GM21825 (cell line): Measurements from ENCODE around the gene PSMD3.
"Not testable (repeated sequence)": the region's sequence is repeated elsewhere in the genome, so short reads cannot be mapped to it uniquely, and the experiment has no call there.

Experiments
- ATAC-seq: cut with Tn5 transposase; IDR thresholded peaks from one replicate; pipeline ENCODE4 v1.9.1; 2021; ENCODE audit warnings: mild to moderate bottlenecking, moderate library complexity; ENCODE audit not compliant: unreplicated experiment

The PSMD3 gene

DNA sequence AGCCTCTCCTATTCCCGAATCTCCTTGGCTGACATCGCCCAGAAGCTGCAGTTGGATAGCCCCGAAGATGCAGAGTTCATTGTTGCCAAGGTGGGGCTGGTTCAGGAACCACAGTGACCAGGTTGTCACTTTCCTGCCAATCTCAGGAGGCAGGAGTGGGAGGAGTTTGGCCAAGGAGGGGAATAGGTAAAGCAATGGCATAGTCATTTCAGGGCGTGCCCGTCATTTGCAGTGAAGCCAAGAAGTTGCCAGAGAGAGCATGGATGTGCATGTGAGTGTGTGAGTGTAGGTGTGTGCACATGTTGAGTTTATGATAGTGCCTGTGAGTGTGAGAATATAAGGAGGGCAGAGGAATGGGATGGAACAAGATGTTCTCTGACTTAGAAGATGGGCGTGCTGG lies 14.8 kb downstream of the PSMD3 start:
- ATAC-seq, result no peak

DNA sequence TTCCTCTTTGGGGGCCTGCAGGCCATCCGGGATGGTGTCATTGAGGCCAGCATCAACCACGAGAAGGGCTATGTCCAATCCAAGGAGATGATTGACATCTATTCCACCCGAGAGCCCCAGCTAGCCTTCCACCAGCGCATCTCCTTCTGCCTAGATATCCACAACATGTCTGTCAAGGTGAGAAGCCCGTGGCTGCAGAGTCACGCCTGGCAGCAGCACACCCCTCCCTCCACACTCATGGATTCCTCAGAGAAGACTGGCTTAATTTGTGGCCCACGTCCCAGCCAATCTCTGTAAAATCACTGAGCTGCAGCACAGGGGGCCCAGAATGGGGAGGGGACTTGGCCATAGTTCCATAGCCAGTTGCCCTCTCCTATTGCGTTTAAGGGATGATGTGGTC lies 15.6 kb downstream of the PSMD3 start:
- ATAC-seq, result no peak

DNA sequence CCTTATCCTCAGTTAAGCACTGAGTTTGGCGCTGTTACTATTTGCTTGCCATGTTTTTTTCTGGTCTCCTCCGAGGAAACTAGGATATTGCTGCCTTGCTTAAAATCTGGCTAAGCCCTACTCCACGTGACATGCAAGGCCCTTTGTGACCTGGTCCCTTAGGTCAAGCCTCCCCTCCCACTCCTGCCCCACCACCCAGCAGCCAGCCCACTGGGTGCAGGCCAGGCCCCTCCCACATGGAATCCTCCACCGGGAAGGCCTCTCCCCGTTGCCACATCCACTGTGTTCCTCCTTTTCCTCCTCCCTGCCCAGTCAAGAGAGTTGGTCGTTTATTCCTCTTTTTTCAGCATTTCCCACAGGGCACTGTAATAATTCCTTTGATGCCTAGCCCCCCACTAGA lies 16.2 kb downstream of the PSMD3 start:
- ATAC-seq, result no peak

DNA sequence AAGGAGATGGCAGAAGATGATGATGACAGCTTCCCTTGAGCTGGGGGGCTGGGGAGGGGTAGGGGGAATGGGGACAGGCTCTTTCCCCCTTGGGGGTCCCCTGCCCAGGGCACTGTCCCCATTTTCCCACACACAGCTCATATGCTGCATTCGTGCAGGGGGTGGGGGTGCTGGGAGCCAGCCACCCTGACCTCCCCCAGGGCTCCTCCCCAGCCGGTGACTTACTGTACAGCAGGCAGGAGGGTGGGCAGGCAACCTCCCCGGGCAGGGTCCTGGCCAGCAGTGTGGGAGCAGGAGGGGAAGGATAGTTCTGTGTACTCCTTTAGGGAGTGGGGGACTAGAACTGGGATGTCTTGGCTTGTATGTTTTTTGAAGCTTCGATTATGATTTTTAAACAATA lies 16.9 kb downstream of the PSMD3 start:
- ATAC-seq, result no peak

DNA sequence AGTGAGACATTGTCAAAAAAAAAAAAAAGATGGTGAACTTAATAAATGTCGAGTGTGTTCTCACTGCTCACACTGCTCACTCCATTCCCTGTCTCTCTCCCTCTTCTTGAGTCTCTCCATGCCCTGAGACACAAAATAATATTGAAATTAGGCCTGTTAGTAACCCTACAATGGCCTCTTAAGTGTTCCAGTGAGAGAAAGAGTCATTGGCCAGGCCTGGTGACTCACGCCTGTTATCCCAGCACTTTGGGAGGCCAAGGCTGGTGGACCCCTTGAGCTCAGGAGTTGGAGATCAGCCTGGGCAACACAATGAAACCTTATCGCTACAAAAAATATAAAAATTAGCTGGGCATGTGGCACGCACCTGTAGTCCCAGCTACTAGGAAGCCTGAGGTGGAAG lies 18.5 kb downstream of the PSMD3 start:
- ATAC-seq, result no peak

DNA sequence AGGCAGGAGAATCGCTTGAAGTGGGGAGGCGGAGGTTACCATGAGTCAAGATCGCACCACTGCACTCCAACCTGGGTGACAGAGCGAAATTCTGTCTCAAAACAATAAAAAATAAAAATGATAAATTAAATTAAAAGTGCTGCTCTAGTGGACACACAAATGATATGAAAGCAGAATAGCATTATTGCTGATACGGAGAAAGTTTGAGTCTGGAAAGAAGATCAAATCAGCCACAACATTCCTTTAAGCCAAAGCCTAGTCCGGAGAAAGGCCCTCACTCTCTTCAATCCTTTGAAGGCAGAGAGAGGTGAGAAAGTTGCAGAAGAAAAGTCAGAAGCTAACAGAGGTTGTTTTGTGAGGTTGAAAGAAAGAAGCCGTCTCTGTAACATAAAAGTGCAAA lies 19.6 kb downstream of the PSMD3 start:
- ATAC-seq, result no peak

DNA sequence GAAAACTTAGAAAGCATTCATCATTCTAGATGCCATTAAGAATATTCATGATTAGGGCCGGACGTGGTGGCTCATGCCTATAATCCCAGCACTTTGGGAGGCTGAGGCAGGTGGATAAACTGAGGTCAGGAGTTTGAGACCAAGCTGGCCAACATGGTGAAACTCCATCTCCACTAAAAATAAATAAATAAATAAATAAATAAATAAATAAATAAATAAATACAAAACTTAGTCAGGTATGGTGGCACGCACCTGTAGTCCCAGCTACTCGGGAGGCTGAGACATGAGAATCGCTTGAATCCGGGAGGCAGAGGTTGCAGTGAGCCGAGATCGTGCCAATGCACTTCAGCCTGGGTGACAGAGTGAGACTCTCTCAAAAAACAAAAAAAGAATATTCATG lies 20.7 kb downstream of the PSMD3 start:
- ATAC-seq, result not testable (repeated sequence)

DNA sequence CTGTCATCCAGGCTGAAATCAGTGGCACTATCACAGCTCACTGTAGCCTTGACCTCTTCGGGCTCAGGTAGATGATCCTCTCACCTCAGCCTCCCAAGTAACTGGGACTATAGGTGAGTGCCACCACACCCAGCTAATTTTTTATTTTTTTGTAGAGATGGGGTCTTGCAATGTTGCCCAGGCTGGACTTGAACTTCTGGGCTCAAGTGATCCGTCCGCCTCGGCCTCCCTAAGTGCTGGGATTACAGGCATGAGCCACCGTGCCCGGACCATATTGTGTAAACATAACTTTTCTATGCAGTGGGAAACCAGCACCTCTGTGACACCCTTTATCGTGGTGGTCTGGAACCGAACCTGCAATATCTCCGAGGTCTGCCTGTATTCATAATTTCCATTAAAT lies 23.5 kb downstream of the PSMD3 start:
- no peak for ATAC-seq

DNA sequence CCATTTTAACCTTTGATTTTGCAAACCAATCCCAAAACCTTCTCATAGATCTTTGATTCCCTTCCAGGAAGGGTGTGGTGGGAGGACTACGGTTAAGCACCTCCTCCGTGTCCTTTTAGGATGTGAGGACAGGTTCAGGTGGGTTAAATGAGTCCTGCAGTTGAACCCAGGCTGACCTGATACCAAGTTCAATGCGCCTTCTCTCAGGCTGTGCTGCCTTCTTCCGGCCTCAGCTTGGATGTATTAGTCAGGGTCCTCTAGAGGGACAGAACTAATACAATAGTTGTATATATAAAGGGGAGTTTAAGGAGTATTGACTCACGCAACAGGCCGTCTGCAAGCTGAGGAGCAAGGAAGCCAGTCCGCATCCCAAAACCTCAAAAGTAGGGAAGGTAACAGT lies 24.1 kb downstream of the PSMD3 start:
- ATAC-seq, result no peak

DNA sequence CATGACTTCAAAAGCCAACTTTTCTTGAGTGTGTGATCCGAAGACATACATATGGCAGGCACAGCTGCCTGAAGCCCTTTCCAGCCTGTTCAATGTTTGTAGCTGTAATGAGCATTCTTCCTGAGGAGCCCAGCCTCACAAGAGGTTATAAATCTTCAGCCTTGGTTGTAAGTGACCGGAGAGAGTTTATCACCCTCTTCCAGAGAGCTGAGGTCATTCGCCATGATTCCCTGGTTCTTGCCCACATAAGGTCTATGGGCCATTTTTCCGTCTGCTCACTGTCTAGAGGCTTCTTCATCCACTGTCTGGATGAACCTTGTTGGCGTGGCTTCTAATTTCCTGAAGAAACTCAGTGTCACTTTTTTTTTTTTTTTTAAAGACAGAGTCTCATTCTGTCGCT lies 24.9 kb downstream of the PSMD3 start:
- ATAC-seq, result no peak

DNA sequence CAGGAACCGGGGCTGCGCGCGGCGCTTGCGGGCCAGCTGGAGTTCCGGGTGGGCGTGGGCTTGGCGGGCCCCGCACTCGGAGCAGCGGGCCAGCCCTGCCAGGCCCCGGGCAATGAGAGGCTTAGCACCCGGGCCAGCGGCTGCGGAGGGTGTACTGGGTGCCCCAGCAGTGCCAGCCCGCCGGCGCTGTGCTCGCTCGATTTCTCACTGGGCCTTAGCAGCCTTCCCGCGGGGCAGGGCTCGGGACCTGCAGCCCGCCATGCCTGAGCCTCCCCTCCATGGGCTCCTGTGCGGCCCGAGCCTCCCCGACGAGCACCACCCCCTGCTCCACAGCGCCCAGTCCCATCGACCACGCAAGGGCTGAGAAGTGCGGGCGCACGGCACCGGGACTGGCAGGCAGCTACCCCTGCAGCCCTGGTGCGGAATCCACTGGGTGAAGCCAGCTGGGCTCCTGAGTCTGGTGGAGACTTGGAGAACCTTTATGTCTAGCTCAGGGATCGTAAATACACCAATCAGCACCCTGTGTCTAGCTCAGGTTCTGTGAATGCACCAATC lies 30.4 kb downstream of the PSMD3 start:
- not testable (repeated sequence) for ATAC-seq

DNA sequence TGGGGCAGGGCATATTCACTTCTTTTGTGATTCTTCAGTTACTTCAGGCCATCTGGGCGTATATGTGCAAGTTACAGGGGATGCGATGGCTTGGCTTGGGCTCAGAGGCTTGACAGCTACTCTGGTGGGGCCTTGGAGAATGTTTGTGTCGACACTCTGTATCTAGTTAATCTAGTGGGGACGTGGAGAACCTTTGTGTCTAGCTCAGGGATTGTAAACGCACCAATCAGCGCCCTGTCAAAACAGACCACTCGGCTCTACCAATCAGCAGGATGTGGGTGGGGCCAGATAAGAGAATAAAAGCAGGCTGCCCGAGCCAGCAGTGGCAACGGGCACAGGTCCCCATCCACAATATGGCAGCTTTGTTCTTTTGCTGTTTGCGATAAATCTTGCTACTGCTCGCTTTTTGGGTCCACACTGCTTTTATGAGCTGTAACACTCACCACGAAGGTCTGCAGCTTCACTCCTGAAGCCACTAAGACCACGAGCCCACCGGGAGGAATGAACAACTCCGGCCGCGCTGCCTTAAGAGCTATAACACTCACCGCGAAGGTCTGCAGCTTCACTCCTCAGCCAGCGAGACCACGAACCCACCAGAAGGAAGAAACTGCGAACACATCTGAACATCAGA lies 31.5 kb downstream of the PSMD3 start:
- not testable (repeated sequence) for ATAC-seq

DNA sequence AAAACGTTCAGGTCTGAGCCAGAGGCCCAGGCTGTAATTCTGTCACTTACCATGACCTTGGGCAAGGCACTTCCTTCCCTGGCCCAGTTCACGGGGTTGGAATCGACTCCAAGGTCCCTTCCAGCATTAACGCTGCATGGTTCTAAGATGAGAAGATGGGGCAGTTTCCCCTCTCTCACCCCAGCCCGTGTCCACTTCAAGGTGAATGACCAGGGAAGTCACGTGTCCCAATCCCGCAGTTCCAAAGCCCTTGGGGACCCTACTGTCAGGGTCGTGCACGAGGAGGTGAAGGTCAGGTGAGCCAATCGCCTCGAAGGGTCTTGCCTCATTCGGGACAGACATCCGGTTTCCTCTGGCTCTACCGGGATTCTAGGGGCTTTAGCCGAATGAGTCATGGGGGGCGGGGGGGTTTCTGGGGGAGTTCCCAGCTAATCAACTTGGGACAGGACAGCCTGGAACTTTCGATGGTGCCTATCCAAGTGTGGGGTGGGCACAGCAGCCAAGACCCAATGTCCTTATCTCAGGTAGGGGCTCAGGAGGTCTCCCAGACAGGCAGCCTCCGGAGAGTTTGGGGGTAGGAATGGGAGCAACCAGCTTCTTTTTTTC lies 33.9 kb downstream of the PSMD3 start:
- no peak for ATAC-seq

DNA sequence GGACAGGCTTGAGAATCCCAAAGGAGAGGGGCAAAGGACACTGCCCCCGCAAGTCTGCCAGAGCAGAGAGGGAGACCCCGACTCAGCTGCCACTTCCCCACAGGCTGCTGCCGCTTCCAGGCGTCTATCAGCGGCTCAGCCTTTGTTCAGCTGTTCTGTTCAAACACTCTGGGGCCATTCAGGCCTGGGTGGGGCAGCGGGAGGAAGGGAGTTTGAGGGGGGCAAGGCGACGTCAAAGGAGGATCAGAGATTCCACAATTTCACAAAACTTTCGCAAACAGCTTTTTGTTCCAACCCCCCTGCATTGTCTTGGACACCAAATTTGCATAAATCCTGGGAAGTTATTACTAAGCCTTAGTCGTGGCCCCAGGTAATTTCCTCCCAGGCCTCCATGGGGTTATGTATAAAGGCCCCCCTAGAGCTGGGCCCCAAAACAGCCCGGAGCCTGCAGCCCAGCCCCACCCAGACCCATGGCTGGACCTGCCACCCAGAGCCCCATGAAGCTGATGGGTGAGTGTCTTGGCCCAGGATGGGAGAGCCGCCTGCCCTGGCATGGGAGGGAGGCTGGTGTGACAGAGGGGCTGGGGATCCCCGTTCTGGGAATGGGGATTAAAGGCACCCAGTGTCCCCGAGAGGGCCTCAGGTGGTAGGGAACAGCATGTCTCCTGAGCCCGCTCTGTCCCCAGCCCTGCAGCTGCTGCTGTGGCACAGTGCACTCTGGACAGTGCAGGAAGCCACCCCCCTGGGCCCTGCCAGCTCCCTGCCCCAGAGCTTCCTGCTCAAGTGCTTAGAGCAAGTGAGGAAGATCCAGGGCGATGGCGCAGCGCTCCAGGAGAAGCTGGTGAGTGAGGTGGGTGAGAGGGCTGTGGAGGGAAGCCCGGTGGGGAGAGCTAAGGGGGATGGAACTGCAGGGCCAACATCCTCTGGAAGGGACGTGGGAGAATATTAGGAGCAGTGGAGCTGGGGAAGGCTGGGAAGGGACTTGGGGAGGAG lies 34.7 kb downstream of the PSMD3 start, which contains the start of gene CSF3:
Gene CSF3 (plus strand): TSS at position 436 of the 993 bp plus-strand sequence. CDS start 35 bp downstream, at position 471.
- ATAC-seq, result no peak

DNA sequence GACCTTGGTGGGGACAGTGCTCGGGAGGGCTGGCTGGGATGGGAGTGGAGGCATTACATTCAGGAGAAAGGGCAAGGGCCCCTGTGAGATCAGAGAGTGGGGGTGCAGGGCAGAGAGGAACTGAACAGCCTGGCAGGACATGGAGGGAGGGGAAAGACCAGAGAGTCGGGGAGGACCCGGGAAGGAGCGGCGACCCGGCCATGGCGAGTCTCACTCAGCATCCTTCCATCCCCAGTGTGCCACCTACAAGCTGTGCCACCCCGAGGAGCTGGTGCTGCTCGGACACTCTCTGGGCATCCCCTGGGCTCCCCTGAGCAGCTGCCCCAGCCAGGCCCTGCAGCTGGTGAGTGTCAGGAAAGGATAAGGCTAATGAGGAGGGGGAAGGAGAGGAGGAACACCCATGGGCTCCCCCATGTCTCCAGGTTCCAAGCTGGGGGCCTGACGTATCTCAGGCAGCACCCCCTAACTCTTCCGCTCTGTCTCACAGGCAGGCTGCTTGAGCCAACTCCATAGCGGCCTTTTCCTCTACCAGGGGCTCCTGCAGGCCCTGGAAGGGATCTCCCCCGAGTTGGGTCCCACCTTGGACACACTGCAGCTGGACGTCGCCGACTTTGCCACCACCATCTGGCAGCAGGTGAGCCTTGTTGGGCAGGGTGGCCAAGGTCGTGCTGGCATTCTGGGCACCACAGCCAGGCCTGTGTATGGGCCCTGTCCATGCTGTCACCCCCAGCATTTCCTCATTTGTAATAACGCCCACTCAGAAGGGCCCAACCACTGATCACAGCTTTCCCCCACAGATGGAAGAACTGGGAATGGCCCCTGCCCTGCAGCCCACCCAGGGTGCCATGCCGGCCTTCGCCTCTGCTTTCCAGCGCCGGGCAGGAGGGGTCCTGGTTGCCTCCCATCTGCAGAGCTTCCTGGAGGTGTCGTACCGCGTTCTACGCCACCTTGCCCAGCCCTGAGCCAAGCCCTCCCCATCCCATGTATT lies 35.7 kb downstream of the PSMD3 start:
- no peak for ATAC-seq

DNA sequence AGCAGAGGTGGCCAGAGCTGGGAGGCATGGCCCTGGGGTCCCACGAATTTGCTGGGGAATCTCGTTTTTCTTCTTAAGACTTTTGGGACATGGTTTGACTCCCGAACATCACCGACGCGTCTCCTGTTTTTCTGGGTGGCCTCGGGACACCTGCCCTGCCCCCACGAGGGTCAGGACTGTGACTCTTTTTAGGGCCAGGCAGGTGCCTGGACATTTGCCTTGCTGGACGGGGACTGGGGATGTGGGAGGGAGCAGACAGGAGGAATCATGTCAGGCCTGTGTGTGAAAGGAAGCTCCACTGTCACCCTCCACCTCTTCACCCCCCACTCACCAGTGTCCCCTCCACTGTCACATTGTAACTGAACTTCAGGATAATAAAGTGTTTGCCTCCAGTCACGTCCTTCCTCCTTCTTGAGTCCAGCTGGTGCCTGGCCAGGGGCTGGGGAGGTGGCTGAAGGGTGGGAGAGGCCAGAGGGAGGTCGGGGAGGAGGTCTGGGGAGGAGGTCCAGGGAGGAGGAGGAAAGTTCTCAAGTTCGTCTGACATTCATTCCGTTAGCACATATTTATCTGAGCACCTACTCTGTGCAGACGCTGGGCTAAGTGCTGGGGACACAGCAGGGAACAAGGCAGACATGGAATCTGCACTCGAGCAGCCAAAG lies 36.9 kb downstream of the PSMD3 start:
- ATAC-seq, result no peak

DNA sequence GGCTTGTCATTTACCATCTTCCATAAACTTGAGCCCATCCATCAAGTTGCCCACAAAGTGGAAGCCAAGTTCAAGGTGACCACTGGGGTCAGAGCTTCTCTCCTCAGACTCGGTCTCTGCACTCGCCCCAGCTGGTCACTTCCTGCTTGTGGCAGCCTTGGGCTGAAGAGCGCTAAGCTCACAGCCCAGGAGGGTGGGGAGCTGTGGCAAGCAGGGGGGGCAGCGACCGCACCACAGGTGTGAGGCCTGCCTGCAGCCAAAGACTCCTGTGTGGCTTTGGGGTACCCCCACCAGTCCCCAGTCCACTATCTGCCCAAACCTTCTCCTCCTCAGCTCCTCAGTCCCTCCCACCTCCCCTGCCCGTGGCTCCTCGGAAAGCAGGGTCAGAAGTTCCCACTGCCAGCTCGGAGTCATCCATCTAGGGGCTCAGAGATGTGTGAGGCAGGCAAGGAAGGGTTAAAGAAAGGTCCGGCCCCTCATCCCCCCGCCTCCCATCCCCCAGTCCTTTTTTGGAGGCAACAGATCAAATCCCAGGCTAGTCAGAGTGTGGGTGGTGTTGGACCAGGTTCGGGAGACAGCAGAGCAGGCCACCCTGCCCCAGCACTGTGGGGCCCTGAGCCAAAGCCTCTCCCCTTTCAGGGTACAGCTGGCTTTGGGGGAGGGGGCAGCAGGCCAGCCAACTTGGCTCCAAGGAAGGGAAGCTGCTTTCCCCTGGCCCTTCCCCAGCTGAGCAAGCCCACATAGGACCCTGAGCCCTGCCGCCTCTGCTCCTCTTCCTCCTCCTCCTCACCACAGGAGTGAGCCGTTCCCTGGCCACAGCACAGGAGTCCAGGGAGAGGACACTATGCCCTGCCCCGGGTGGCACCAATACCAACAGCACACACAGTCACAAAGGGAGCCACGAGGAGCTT lies 37.9 kb downstream of the PSMD3 start:
- ATAC-seq, result no peak

DNA sequence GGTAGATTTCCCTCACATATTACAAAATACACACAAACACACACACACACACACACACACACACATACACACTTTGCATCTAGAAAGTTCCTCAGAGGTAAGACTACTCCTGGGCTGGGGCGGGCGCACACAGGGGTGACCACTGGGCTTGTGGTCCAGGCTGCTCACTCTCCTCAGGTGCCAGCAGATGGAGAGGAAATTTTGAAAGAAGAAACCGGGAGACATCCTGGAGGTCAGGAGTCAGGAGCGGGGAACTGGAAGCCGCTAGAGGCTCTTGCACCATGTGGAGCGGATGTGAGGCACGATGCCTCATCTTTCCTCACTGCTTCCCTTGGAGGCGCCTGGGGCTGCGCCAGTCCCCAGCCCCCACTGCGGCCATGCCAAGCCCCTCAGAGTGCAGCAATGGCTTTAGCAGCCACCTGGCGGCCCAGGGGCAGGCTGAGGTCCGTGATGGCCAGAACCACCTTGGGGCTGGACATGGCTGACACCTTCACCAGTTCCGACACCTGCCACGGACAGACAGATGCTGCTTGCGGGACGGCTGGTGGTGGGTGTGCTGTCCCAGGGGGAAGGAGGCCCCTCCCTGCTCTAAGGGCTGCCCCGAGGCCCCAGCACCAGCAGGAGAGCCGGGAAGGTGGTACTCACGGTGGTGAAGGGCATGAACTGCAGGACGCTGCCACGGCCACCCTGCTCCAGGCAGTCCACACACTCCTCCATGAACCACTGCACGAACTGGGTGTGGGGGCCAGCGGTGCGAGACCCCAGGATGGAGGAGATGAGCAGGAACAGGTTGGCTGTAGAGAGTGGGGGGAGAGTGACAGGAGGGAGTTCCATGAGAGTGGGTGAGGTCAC lies 38.8 kb downstream of the PSMD3 start:
- no peak for ATAC-seq
